ENCODE data around the gene GIMAP8.

Gene GIMAP8

GRCh38 chr7:150401861-150402631 is 48.4 kb upstream of the GIMAP8 start:
- H3K4me3 ChIP-seq (replicated peaks; ENCODE audit: insufficient read depth, low read length): no peak overlapping the region
- H3K27me3 ChIP-seq (ENCODE audit: insufficient read depth, poor library complexity, severe bottlenecking): no peaks in the 10 kb centered on the region
- DNase-seq (ENCODE audit: low read depth in 1 of 2, low spot score in 1 of 2): no peak
- no peak overlapping the region for H3K27ac ChIP-seq (replicated peaks)
- TF ChIP-seq GABPA (IDR thresholded peaks at IDR 0.05; ENCODE audit: low read depth): no peak

GRCh38 chr7:150402671-150403321 is 47.6 kb upstream of the GIMAP8 start:
- TF ChIP-seq SPI1 (IDR thresholded peaks at IDR 0.05; ENCODE audit: borderline replicate concordance, low read depth) (no peak), GABPA (IDR thresholded peaks at IDR 0.05; ENCODE audit: low read depth) (no peak), CTCF (IDR thresholded peaks at IDR 0.05; ENCODE audit: insufficient read depth, low read length) (no peak), REST (IDR thresholded peaks at IDR 0.05; ENCODE audit: insufficient replicate concordance, low read depth) (no peak), POLR2AphosphoS5 (IDR thresholded peaks at IDR 0.05; ENCODE audit: low read depth) (no peak)
- no peak for DNase-seq (ENCODE audit: low read depth in 1 of 2, low spot score in 1 of 2)
- H3K27ac ChIP-seq (replicated peaks): no peak overlapping the region
- H3K27me3 ChIP-seq (ENCODE audit: insufficient read depth, poor library complexity, severe bottlenecking): no peaks in the 10 kb centered on the region
- H3K4me3 ChIP-seq (replicated peaks; ENCODE audit: insufficient read depth, low read length): no peak overlapping the region

- DNase-seq (ENCODE audit: low read depth in 1 of 2, low spot score in 1 of 2): no peak
- Histone ChIP-seq H3K27ac (replicated peaks) (no peak overlapping the region), H3K27me3 (ENCODE audit: insufficient read depth, poor library complexity, severe bottlenecking) (no peaks in the 10 kb centered on the region), H3K4me3 (replicated peaks; ENCODE audit: insufficient read depth, low read length) (no peak overlapping the region)
- TF ChIP-seq GABPA (IDR thresholded peaks at IDR 0.05; ENCODE audit: low read depth): no peak
- TF ChIP-seq CTCF (IDR thresholded peaks at IDR 0.05; ENCODE audit: insufficient read depth, low read length): no peak
- TF ChIP-seq SPI1 (IDR thresholded peaks at IDR 0.05; ENCODE audit: borderline replicate concordance, low read depth): no peak
- TF ChIP-seq POLR2AphosphoS5 (IDR thresholded peaks at IDR 0.05; ENCODE audit: low read depth): no peak
- TF ChIP-seq REST (IDR thresholded peaks at IDR 0.05; ENCODE audit: insufficient replicate concordance, low read depth): no peak
Observed at GRCh38 chr7:150403376-150404171, 46.9 kb upstream of the GIMAP8 start.
